ENCODE results near the gene NRTN.

NRTN gene

DNA sequence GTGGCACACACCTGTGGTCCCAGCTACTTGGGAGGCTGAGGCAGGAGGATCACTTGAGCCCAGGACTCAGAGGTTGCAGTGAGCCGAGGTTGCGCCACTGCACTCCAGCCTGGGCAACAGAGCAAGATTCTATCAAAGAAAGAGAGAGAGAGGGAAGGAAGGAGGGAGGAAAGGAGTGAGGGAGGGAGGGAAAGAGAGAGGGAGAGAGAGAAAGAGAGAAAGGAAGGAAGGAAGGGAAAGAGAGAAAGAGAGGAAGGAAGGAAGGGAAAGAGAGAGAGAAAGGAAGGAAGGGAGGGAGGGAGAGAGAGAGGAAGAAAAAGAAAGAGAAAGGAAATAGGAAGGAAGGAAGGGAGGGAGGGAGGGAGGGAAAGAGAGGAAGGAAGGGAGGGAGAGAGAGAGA lies 12.4 kb downstream of the NRTN start:
- no peak for DNase-seq

GRCh38 chr19:5818594-5818993 lies 13.7 kb downstream of the NRTN start:
- no peak for DNase-seq

DNA sequence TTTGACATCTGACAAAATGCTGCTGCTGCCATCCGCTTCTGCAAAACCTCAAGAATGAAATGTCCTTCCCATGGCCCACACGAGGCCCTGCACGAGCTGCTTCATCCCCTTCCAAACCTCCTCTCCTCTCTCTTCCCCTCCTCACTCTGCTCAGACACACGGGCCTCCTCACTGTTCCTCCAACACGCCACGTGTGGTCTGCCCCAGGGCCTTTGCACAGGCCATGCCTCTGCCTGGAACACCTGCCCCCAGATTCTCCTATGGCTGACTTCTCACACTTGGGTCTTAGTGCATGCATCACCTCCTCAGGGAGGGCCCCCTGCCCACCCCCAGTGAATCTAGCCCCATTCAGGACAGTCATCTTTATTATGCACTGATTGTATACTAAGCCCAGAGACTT lies 15.9 kb downstream of the NRTN start:
- no peak for DNase-seq

GRCh38 chr19:5821521-5822180 lies 16.8 kb downstream of the NRTN start:
- DNase-seq: no peak

GRCh38 chr19:5822181-5822844 lies 17.4 kb downstream of the NRTN start:
- DNase-seq: no peak

- no peak for DNase-seq
Measured at GRCh38 chr19:5823579-5824281, 18.9 kb downstream of the NRTN start.

- DNase-seq: no peak
Measured at GRCh38 chr19:5824751-5825150, 19.9 kb downstream of the NRTN start.

DNA sequence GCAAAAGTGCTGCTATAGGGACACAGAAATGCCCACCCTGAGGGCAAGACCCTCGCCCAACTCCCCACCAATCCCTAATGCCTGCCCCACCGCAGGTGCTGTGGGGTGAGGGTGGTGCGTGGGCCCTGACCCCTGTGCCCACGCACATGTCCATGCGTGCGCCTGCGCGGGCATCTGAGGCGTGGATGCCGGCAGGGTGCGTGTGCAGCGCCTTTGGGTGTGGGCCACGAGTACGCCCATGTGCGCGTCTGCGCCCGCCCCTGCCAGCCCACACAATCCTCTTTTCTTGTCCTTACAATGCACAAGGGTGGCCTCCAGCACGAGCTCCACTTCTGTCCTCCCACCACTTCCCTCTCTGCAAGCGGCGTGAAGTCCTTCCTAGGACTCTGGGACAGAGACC lies 20.3 kb downstream of the NRTN start:
- DNase-seq: no peak

DNA sequence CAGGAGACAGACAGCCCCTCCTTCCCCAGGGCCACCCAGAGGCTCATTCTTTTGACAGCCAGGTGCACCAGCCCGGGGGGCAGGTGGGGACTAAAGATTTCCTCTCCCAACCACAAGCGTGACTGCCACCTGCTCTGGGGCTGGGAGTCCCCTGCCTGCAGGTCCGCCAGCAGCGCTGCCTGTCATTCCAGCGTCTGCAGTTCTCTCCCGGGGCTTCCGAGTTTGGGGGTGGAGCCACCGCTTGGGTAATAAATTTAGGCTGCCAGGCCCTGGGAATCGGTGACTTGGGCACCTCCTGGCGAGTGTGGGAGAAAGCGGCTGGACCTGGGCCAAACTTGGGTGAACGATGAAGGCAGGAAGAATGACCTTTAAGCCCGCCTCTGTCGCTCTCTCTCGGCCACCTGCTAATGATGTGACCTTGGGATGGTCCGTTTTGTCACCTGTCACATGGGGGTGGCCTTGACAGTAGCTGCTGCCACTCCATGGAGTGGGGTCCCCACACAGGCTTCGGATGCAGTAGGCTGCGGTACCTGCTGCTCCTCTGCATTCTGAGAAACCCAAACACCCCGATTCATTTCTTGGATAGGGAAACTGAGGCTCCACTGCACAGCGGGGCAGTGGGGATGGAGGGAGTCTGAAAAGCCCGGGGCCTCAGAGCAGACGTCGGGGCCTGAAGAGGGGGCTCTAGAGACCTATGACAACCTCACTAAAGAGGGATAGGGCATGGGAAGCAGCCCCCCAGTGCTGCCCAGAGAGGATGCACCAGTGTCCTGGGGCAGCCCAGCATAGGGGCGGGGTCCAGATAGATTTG lies 21.9 kb downstream of the NRTN start:
- peak; percentile 96 for DNase-seq

DNA sequence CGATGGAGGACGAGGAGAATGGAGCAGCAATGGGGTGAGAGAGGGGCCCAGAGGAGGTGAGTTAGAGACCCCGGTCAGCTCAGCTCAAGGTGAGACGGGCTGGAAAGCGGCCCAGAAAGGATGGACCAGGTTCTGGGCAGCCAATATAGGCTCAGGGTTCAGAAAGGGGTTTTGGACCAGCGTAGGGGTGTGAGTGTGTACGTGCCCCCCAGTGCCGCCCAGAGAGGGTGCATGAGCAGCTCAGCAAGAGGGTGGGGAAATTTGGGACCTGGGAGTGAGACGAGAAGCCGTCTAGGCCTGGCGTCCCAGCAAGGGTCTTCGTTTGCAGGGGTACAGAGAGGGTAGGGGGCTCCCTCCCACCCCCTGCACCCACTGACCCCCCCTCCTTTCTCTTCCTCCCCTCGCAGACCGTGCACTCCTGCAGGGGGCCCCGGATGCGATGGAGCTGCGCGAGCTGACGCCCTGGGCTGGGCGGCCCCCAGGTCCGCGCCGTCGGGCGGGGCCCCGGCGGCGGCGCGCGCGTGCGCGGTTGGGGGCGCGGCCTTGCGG lies 22.5 kb downstream of the NRTN start:
- no peak for DNase-seq

DNA sequence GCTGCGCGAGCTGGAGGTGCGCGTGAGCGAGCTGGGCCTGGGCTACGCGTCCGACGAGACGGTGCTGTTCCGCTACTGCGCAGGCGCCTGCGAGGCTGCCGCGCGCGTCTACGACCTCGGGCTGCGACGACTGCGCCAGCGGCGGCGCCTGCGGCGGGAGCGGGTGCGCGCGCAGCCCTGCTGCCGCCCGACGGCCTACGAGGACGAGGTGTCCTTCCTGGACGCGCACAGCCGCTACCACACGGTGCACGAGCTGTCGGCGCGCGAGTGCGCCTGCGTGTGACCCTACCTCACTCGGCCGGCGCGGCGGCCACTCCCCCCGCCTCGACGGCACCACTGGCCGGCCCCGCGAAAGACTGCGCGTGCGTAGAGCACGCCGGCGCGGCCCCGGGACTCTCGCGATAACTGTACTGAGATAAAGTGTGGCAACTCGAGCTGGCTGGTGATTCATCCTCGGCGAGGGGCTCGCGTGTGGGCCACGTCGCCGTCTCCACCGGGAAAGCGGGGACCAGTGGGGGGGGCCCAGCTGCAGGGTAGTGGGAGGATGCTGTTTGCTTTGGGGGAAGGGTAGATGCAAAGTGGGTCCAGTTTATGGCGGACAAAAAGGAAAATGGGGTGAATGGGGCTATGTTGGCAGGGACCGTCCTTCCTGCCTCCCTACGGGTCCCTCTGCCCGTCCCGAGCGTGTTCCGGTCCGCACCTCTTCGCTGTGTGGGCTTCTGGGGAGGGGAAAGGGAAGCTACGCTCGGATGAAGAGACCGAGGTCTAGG lies 23.2 kb downstream of the NRTN start:
- DNase-seq: peak; percentile 91

DNA sequence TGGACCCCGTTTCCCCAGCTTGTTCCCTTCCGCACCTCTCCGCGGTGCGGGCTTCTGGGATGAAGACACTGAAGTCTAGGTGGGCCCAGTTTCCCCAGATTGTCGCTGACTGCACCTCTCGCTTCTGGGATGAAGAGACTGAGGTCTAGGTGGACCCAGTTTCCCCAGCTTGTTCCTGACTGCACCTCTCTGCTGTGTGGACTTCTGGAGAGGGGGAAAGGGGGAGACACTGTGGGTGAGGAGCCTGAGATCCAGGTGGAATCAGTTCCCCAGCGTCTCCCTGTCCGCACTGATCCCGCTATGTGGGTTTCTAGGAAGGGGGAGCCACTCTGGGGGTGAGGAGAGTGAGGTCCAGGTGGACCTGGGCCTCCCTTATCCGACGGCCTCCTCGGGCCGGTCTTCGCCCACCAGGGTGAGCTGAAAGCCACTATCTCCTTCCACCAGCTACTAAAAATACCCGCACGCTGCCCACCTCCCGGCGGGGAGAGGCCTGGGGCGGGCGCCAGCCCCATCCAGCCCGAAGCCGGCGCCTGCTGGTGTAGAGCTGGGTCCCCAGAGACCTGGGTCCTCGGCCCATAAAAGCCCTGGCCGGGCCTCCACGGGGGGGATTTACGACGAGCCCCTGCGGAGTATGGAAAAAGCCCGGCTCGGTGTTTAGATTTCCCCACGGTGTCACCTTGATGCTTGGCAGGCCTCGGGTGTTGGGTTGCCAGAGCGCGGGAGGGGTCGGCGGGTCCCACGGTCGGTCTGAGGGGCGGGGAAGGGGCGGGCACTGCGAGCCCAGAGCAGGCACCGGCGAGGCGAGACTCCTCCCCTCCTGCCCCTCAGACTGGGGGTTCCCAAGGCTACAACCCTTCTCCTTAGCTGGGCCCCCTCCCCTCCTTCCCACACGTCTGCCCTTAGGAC lies 24.0 kb downstream of the NRTN start:
- peak; percentile 91 for DNase-seq

GRCh38 chr19:5829567-5830310 lies 24.9 kb downstream of the NRTN start:
- no peak for DNase-seq

DNA sequence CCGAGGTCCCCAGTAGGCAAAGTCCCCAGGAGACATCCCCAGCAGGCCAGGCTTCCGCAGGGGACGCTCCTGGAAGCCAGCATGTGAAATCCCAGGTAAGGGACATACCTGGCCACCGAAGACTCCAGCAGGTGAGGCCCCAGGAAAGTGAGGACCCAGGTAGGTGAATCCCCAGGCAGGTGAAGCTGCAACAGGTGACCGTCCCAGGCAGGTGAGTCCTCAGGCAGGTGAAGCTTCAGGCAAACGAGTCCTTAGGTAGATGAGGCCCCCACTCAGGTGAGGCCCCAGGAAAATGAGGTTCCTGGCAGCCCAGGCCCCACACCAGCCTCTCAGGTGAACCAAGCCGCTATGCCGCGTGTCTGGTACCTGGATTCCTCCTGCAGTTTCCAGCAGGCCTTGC lies 26.3 kb downstream of the NRTN start:
- DNase-seq: no peak

- DNase-seq: no peak
Measured at GRCh38 chr19:5832061-5832460, 27.2 kb downstream of the NRTN start.

DNA sequence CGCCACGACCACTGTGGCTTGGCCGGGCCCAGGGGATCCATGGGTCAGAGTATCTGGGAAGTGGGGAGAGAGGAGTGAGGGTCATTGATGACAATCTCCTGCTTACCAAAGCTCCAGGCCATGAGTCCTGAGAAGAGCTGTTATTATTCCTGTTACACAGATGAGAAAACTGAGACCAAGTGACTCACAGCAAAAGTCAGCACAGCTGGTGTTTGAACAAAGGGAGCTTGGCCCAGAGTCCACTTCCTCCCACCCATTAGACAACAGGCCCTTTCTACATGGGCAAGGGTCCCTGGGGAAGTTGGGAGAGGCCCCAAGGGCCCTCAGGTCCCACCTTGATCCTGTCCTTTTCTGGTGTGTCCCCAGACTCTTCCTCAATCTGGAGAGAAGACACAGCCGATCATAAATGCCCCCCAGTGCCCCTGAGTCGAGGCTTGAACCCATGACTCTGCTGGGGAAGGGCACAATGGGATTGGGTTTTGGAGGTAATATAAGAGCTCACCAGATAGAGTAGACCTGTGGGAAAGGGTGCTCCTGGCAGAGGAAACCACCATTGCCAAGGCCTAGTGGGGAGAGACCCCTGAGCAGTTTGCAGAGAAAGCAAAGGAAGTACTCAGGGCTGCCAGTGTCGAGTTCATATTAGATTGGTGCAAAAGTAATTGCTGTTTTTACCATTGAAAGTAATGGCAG lies 27.8 kb downstream of the NRTN start:
- no peak for DNase-seq

DNA sequence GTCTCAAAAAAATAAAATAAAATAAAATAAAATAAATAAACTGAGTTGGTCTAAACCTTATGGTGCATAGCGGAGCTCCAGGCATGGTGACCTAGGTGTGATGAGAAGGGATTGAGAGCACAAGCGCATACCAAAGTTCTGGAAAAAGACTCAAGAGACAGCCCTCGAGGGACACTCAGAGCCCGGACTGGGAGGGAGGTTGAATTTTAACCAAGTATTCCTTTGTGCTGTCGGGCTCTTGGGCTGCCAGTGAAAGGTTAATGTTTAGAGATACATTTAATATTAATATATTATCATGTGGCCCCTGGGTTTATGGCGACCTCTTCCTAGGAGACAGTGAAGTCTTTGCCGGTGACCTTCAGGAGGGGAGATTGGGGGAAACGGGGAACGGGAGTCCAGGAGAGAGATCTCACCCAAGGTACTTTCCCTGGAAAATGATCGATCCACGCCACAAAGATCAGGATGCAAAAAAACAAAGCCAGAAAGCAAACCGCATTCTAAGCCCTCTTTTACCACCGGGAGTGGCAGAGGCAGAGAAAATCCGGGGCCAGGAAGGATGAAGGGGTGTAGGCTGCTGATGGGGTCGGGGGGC lies 33.0 kb downstream of the NRTN start:
- no peak for DNase-seq

DNA sequence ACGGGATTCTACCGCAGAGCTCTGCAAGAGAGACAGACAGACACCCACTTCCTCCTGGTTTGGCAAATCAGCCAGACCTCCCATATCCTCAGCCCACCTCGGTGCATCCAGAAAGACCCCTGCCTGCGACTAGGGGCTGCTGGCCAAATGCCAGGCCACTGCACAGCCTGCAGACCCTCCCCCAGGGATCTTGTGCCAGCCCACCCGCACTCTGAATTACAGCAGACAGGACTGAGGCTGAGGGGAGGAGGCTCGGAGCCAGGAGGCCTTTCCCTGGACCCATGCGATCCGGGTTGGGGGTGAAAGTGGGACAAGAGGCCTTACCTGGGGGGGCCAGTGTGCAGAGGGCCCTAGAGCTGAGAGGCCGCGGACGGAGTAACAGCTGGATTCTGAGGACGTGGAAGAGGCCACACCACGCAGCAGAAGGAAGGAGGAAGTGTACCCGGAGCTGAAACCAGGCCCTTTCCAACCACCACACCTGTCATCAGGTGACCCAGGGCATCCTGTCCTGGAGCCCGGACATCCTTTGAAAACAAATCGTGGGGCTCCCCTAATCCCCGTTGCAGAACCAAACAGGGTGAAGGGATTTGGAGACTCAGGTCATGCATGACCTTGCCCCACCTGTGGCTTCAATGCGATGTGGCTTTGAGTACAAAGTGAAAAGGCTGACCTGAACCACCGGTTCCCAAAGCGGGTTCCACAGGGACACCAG lies 33.6 kb downstream of the NRTN start:
- DNase-seq: no peak
